ENCODE results near the gene HIVEP2. TPM values are rescaled to one million over a fixed set of nuclear protein-coding genes. Genes with fewer than 3 reads are reported as not detected.

Gene HIVEP2
- total RNA-seq, 2 donors from 2014 or later = 1.7 to 2.4 TPM

GRCh38 chr6:142819603-142820337, 125.2 kb downstream of the HIVEP2 start:
- H3K9ac ChIP-seq (ENCODE audit: extremely low read depth, low read length, poor library complexity, severe bottlenecking) = no peak overlapping the region
- Mint-ChIP-seq H3K9me3 (no peaks in the 10 kb centered on the region), H3K27me3 (ENCODE audit: insufficient read depth) (no peaks in the 10 kb centered on the region), H3K27ac (no peak overlapping the region), H3K4me1 (peaks cover 5% of the 10 kb centered on the region), H3K4me3 (no peak overlapping the region), H3K36me3 (ENCODE audit: low read depth) (no peaks in the 10 kb centered on the region)
- 88 to 94% methylated on average over 3 to 8 of the region's 8 CpGs for WGBS, 2 experiments (ENCODE audit: insufficient coverage in 1 of 2, insufficient read length in 1 of 2)
- no peak overlapping the region for H3K4me3 ChIP-seq (ENCODE audit: low read length)
- no peaks in the 10 kb centered on the region for H3K9me3 ChIP-seq (ENCODE audit: control insufficient read depth, low read length)
- H3K4me1 ChIP-seq (ENCODE audit: control insufficient read depth, insufficient read depth, low read length) = no peaks in the 10 kb centered on the region
- DNase-seq = no peak
- H3K27ac ChIP-seq (ENCODE audit: low read depth, low read length) = no peak overlapping the region
- TF ChIP-seq, protein P1, sequence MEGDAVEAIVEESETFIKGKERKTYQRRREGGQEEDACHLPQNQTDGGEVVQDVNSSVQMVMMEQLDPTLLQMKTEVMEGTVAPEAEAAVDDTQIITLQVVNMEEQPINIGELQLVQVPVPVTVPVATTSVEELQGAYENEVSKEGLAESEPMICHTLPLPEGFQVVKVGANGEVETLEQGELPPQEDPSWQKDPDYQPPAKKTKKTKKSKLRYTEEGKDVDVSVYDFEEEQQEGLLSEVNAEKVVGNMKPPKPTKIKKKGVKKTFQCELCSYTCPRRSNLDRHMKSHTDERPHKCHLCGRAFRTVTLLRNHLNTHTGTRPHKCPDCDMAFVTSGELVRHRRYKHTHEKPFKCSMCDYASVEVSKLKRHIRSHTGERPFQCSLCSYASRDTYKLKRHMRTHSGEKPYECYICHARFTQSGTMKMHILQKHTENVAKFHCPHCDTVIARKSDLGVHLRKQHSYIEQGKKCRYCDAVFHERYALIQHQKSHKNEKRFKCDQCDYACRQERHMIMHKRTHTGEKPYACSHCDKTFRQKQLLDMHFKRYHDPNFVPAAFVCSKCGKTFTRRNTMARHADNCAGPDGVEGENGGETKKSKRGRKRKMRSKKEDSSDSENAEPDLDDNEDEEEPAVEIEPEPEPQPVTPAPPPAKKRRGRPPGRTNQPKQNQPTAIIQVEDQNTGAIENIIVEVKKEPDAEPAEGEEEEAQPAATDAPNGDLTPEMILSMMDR (conservative IDR thresholded peaks at IDR 0.05) = no peak
- no peaks in the 10 kb centered on the region for H3K36me3 ChIP-seq (ENCODE audit: control insufficient read depth, insufficient read depth, low read length)
- no peaks in the 10 kb centered on the region for H3K27me3 ChIP-seq (ENCODE audit: control insufficient read depth, insufficient read depth, low read length, poor library complexity, severe bottlenecking)

DNA sequence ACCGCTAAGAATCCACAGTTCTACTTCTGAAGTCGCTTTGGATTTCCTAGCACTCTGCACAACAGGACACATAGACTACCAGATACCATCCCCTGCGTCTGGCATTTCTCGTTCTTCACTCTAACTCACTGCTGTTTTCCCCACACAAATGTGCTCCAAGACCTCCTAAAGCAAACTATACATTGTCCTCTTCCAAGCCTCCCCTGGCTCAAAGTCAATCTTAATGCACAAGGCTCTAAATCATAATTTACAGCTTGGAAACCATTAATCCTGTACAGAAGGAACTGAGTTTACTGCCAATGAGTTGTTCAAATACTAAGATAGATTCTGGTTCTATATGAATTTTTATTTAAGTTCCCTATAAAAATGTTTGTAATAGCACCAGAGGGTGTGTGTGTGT, 128.5 kb downstream of the HIVEP2 start:
- DNase-seq = no peak
- H3K27me3 ChIP-seq (ENCODE audit: control insufficient read depth, insufficient read depth, low read length, poor library complexity, severe bottlenecking) = no peaks in the 10 kb centered on the region
- peaks cover 6% of the 10 kb centered on the region for H3K4me1 Mint-ChIP-seq
- no peak overlapping the region for H3K4me3 ChIP-seq (ENCODE audit: low read length)
- H3K36me3 Mint-ChIP-seq (ENCODE audit: low read depth) = no peaks in the 10 kb centered on the region
- H3K27ac ChIP-seq (ENCODE audit: low read depth, low read length) = no peak overlapping the region
- no peaks in the 10 kb centered on the region for H3K9me3 Mint-ChIP-seq
- H3K4me3 Mint-ChIP-seq = no peak overlapping the region
- no peaks in the 10 kb centered on the region for H3K27me3 Mint-ChIP-seq (ENCODE audit: insufficient read depth)
- WGBS, 2 experiments (ENCODE audit: insufficient coverage in 1 of 2, insufficient read length in 1 of 2) = 93 to 97% methylated on average over 4 of the region's 4 CpGs
- no peak overlapping the region for H3K9ac ChIP-seq (ENCODE audit: extremely low read depth, low read length, poor library complexity, severe bottlenecking)
- H3K4me1 ChIP-seq (ENCODE audit: control insufficient read depth, insufficient read depth, low read length) = peaks cover 2% of the 10 kb centered on the region
- TF ChIP-seq, protein P1 (conservative IDR thresholded peaks at IDR 0.05) = no peak
- H3K9me3 ChIP-seq (ENCODE audit: control insufficient read depth, low read length) = no peaks in the 10 kb centered on the region
- no peaks in the 10 kb centered on the region for H3K36me3 ChIP-seq (ENCODE audit: control insufficient read depth, insufficient read depth, low read length)
- H3K27ac Mint-ChIP-seq = no peak overlapping the region

DNA sequence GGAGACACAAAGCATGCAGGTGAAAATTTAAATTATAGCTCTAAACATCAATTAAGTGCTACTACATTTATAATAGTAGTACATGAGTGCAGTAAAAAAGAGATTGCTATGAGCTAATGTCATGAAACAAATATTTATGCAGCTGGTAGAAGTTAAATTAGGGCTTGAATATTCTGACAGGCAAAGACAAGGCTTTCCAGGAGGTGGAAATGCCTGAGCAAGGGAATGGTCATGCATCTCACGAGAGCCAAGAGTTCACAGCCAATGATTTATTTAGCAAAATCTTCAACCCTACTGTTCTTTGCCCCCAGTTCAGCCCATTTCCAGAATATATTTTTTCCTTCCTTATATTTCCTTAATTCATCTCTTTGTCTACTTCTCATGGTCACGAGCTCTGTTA, 128.9 kb downstream of the HIVEP2 start:
- WGBS, 2 experiments (ENCODE audit: insufficient coverage in 1 of 2, insufficient read length in 1 of 2) = 43 to 50% methylated on average over 2 of the region's 2 CpGs

More for the DNA sequence above, 128.9 kb downstream of the HIVEP2 start:
- Mint-ChIP-seq H3K36me3 (ENCODE audit: low read depth) (no peaks in the 10 kb centered on the region), H3K27ac (no peak overlapping the region), H3K27me3 (ENCODE audit: insufficient read depth) (no peaks in the 10 kb centered on the region), H3K4me1 (peaks cover 10% of the 10 kb centered on the region), H3K9me3 (no peaks in the 10 kb centered on the region), H3K4me3 (no peak overlapping the region)
- H3K4me1 ChIP-seq (ENCODE audit: control insufficient read depth, insufficient read depth, low read length) = peaks cover 4% of the 10 kb centered on the region
- TF ChIP-seq, protein P1 (conservative IDR thresholded peaks at IDR 0.05) = no peak
- no peak for DNase-seq
- H3K36me3 ChIP-seq (ENCODE audit: control insufficient read depth, insufficient read depth, low read length) = no peaks in the 10 kb centered on the region
- no peaks in the 10 kb centered on the region for H3K27me3 ChIP-seq (ENCODE audit: control insufficient read depth, insufficient read depth, low read length, poor library complexity, severe bottlenecking)
- no peaks in the 10 kb centered on the region for H3K9me3 ChIP-seq (ENCODE audit: control insufficient read depth, low read length)
- no peak overlapping the region for H3K27ac ChIP-seq (ENCODE audit: low read depth, low read length)
- no peak overlapping the region for H3K4me3 ChIP-seq (ENCODE audit: low read length)
- no peak overlapping the region for H3K9ac ChIP-seq (ENCODE audit: extremely low read depth, low read length, poor library complexity, severe bottlenecking)

All from endodermal cell (in vitro differentiated cells).